HepG2 (cell line): ENCODE measurements around the gene VTN. TPM values are rescaled to one million over a fixed set of nuclear protein-coding genes. Genes with fewer than 3 reads are reported as not detected.

Source experiments
- CBX5 ChIP-seq: sonication (generic); formaldehyde crosslinking; IDR thresholded peaks from 2 replicates; pipeline ENCODE4 v1.4.0; 2020; ENCODE audit warnings: missing genetic modification reagents, borderline replicate concordance
- CCAR2 ChIP-seq: fragments of 200-400 bp; formaldehyde crosslinking; optimal IDR thresholded peaks from 2 replicates; pipeline ENCODE3; 2018; ENCODE audit warnings: low read depth, mild to moderate bottlenecking, low read length, moderate library complexity
- FOXP4 ChIP-seq: sonication (generic); formaldehyde crosslinking; IDR thresholded peaks from 2 replicates; pipeline ENCODE4 v1.4.0; 2020; ENCODE audit warnings: missing genetic modification reagents
- GABPB1 ChIP-seq: IDR thresholded peaks from 2 replicates; pipeline ENCODE4 v1.6.1; 2016; ENCODE audit warnings: mild to moderate bottlenecking, missing genetic modification reagents, moderate library complexity, missing compliant biosample characterization
- GLMP ChIP-seq: sonication (generic); formaldehyde crosslinking; IDR thresholded peaks from 2 replicates; pipeline ENCODE4 v1.9.0; 2021; ENCODE audit warnings: missing genetic modification reagents, mild to moderate bottlenecking, borderline replicate concordance
- JUNB ChIP-seq: sonication (generic); formaldehyde crosslinking; IDR thresholded peaks from 2 replicates; pipeline ENCODE4 v1.8.0; 2022; ENCODE audit warnings: missing genetic modification reagents, mild to moderate bottlenecking, borderline replicate concordance
- MNT ChIP-seq: fragments of 450-650 bp; IDR thresholded peaks from 2 replicates; pipeline ENCODE4 v1.6.1; 2016
- RFXAP ChIP-seq: sonication (generic); formaldehyde crosslinking; IDR thresholded peaks from 2 replicates; pipeline ENCODE4 v1.4.0; 2020; ENCODE audit warnings: missing genetic modification reagents, borderline replicate concordance
- SNAPC4 ChIP-seq: sonication (generic); formaldehyde crosslinking; IDR thresholded peaks from 2 replicates; pipeline ENCODE4 v1.4.0; 2020; ENCODE audit warnings: mild to moderate bottlenecking, missing genetic modification reagents
- ZBTB7A ChIP-seq: sonication (generic); formaldehyde crosslinking; IDR thresholded peaks from 2 replicates; pipeline ENCODE4 v1.8.0; 2022; ENCODE audit warnings: mild to moderate bottlenecking, missing genetic modification reagents
- ZFP62 ChIP-seq: sonication (generic); formaldehyde crosslinking; IDR thresholded peaks from 2 replicates; pipeline ENCODE4 v1.4.0; 2020; ENCODE audit warnings: missing genetic modification reagents
- ZNF362 ChIP-seq: sonication (generic); formaldehyde crosslinking; IDR thresholded peaks from 2 replicates; pipeline ENCODE4 v1.4.0; 2020; ENCODE audit warnings: missing genetic modification reagents, mild to moderate bottlenecking, borderline replicate concordance
- ZNF484 ChIP-seq: sonication (generic); formaldehyde crosslinking; IDR thresholded peaks from 2 replicates; pipeline ENCODE4 v1.5.1; 2020; ENCODE audit warnings: mild to moderate bottlenecking, low read depth, missing genetic modification reagents, borderline replicate concordance
- ZNF674 ChIP-seq: sonication (generic); formaldehyde crosslinking; IDR thresholded peaks from 2 replicates; pipeline ENCODE4 v1.5.0; 2020; ENCODE audit warnings: low read depth, mild to moderate bottlenecking, missing genetic modification reagents
- ZNF740 ChIP-seq: sonication (generic); formaldehyde crosslinking; IDR thresholded peaks from 2 replicates; pipeline ENCODE4 v1.4.0; 2020; ENCODE audit warnings: missing genetic modification reagents
- ZNF891 ChIP-seq: sonication (generic); formaldehyde crosslinking; IDR thresholded peaks from 2 replicates; pipeline ENCODE4 v1.5.0; 2020; ENCODE audit warnings: mild to moderate bottlenecking, missing genetic modification reagents
- polyA plus RNA-seq, 8 experiments: library from polyadenylated mRNA; depleted of rRNA in 3 of 8; stranded (reverse) in 7 of 8; unstranded in 1 of 8; fragments of >200 nt; fragmentation: Illumina TruSeq in 4 of 8; extraction: Trizol in 4 of 8; gene quantifications; 2 replicates each; pipeline versions ENCODE4 v1.2.1 to v1.2.3, GENCODE V29; 2011 to 2016; ENCODE audit warnings: low read depth in 4 of 8, missing spikeins in 1 of 8, mixed read lengths in 1 of 8; ENCODE audit not compliant: insufficient read depth in 1 of 8
- total RNA-seq, 5 experiments: library from RNA; depleted of rRNA; stranded (reverse); fragments of >200 nt; fragmentation: Illumina TruSeq; extraction: Trizol; gene quantifications; 2 replicates each; pipeline ENCODE4 v1.2.3, GENCODE V29; 2016; ENCODE audit warnings: low read depth in 1 of 5

Gene VTN
- total and polyA plus RNA-seq, 2 of the 13 experiments (the other 11 are each of a cell fraction or from before 2014, with no cell fraction given), result 108 to 131 TPM

GRCh38 chr17:28370035-28370743 lies at the start of gene VTN (continued):
- TF ChIP-seq CCAR2, result no peak
- TF ChIP-seq ZFP62 (CRISPR knock-in tag), result no peak
- no peak for TF ChIP-seq ZNF674 (CRISPR knock-in tag)
- TF ChIP-seq GLMP (CRISPR knock-in tag), result no peak
- TF ChIP-seq MNT, result no peak
- TF ChIP-seq CBX5 (CRISPR knock-in tag), result peak; percentile 85; the same call in 1 of the 2 replicates
- TF ChIP-seq SNAPC4 (CRISPR knock-in tag), result peak; percentile 31; the same call in 1 of the 2 replicates
- no peak for TF ChIP-seq ZNF484 (CRISPR knock-in tag)
- no peak; the same call in 1 of the 2 replicates for TF ChIP-seq ZNF362 (CRISPR knock-in tag)
- TF ChIP-seq RFXAP (CRISPR knock-in tag), result peak; percentile 50; the same call in 1 of the 2 replicates
- TF ChIP-seq ZBTB7A (CRISPR knock-in tag), result peak; percentile 64; the same call in 1 of the 2 replicates
- TF ChIP-seq GABPB1 (CRISPR knock-in tag), result no peak; the same call in 1 of the 2 replicates
- peak; percentile 89 for TF ChIP-seq FOXP4 (CRISPR knock-in tag)
- 0 out of 2 replicates have a peak, but pooled peaks have one; percentile 21 for TF ChIP-seq ZNF891 (CRISPR knock-in tag)
- TF ChIP-seq ZNF740 (CRISPR knock-in tag), result peak; percentile 29; the same call in 1 of the 2 replicates
- TF ChIP-seq JUNB (CRISPR knock-in tag), result no peak; the same call in 1 of the 2 replicates
